Stomach (tissue), 4 donors: ENCODE data around the gene NCBP2L.

Experiments
- CTCF ChIP-seq, 7 experiments: fragments of 450-650 bp in 4 of 7; fragments of 200-600 bp in 3 of 7; sonication (generic) in 3 of 7; IDR thresholded peaks; one replicate each; pipeline ENCODE4 v1.5.1; 2016 to 2019; ENCODE audit warnings: antibody characterized with exemption in 7 of 7, control low read depth in 2 of 7, mild to moderate bottlenecking in 1 of 7
- EP300 ChIP-seq: sonication (generic); formaldehyde crosslinking; IDR thresholded peaks from one replicate; pipeline ENCODE4 v1.6.1; 2017; ENCODE audit warnings: antibody characterized with exemption

DNA sequence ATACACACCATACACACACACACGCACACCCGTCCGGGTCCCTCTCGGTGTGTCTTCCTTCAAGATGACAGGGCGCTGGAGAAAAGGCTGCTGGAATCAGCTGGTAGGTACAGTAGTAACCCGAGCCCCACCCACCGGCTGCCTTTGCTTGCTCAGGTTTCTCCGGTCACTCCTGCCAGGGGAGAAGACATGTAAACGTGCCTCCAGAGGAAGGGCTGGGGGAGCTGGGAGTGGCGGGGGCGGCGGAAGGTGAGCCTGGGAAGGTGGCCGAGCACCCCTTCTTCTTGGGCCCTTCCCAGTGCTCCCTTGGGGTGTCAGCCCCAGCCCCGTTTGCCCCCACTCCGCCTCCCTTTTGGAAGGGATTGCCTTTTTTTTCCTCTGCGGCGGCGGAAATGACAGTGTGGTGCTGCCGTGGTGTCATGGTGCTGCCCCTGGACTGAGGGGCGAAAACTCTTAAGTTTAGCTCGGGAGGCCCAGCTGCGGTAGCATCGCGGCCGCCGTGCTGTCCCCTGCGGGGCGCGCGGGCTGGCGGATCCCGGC lies 48.2 kb downstream of the NCBP2L start, which contains the start of gene MID2:
- TF ChIP-seq CTCF (IDR thresholded peaks at IDR 0.05) (no peak), EP300 (no peak)
